ENCODE measurements around the gene DZIP1L.
A peak's percentile ranks its signal among the peaks of the same experiment; 100 is the strongest.

The DZIP1L gene

DNA sequence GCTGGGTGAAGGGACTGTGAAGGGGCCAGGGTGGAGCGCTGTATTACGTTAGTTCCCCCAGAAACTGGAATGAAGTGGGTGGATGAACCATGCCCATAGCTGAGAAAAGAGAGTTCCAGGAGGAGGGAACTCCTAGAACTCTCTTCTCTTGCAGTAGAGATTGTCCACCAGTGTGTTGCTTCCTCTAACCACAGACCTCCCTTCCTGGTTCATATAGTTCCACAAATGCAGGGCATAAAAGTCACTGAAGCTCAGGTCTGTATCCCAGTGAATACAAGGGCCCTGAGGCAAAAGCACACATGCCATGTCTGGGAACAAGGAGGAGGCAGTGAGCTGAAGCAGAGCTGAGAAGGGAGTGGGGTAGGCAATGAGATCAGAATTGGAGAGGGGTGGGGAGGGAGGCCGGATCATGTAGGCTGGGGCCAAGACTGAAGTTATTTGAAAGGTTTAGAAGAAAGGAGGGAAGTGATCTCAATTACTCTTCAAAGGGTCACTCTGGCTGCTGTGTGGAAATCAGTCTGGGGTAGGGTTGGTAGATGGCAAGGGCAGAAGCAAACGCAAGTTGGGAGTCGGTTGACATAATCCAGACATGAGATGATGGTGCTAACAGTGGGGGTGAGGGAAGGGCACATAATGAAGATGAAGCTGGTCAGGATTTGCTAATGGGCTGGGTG lies 10.3 kb upstream of the DZIP1L start:
- TF ChIP-seq, protein P1, sequence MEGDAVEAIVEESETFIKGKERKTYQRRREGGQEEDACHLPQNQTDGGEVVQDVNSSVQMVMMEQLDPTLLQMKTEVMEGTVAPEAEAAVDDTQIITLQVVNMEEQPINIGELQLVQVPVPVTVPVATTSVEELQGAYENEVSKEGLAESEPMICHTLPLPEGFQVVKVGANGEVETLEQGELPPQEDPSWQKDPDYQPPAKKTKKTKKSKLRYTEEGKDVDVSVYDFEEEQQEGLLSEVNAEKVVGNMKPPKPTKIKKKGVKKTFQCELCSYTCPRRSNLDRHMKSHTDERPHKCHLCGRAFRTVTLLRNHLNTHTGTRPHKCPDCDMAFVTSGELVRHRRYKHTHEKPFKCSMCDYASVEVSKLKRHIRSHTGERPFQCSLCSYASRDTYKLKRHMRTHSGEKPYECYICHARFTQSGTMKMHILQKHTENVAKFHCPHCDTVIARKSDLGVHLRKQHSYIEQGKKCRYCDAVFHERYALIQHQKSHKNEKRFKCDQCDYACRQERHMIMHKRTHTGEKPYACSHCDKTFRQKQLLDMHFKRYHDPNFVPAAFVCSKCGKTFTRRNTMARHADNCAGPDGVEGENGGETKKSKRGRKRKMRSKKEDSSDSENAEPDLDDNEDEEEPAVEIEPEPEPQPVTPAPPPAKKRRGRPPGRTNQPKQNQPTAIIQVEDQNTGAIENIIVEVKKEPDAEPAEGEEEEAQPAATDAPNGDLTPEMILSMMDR (conservative IDR thresholded peaks at IDR 0.05; ENCODE audit: low read length) = no peak
- H3K4me3 ChIP-seq (ENCODE audit: low read length) = no peak overlapping the region
- peak; percentile 43 for DNase-seq (ENCODE audit: low read depth)

GRCh38 chr3:138124706-138125355 lies 9.4 kb upstream of the DZIP1L start:
- no peak overlapping the region for H3K4me3 ChIP-seq (ENCODE audit: low read length)
- TF ChIP-seq, protein P1 (conservative IDR thresholded peaks at IDR 0.05; ENCODE audit: low read length) = no peak
- peak; percentile 56 for DNase-seq (ENCODE audit: low read depth)

- TF ChIP-seq, protein P1 (conservative IDR thresholded peaks at IDR 0.05; ENCODE audit: low read length) = no peak
- H3K4me3 ChIP-seq (ENCODE audit: low read length) = no peak overlapping the region
- DNase-seq (ENCODE audit: low read depth) = no peak
Observed at GRCh38 chr3:138124188-138124587, 8.8 kb upstream of the DZIP1L start.

- DNase-seq (ENCODE audit: low read depth) = no peak
- TF ChIP-seq, protein P1 (conservative IDR thresholded peaks at IDR 0.05; ENCODE audit: low read length) = no peak
- no peak overlapping the region for H3K4me3 ChIP-seq (ENCODE audit: low read length)
Observed at GRCh38 chr3:138119423-138119766, 4.0 kb upstream of the DZIP1L start.

DNA sequence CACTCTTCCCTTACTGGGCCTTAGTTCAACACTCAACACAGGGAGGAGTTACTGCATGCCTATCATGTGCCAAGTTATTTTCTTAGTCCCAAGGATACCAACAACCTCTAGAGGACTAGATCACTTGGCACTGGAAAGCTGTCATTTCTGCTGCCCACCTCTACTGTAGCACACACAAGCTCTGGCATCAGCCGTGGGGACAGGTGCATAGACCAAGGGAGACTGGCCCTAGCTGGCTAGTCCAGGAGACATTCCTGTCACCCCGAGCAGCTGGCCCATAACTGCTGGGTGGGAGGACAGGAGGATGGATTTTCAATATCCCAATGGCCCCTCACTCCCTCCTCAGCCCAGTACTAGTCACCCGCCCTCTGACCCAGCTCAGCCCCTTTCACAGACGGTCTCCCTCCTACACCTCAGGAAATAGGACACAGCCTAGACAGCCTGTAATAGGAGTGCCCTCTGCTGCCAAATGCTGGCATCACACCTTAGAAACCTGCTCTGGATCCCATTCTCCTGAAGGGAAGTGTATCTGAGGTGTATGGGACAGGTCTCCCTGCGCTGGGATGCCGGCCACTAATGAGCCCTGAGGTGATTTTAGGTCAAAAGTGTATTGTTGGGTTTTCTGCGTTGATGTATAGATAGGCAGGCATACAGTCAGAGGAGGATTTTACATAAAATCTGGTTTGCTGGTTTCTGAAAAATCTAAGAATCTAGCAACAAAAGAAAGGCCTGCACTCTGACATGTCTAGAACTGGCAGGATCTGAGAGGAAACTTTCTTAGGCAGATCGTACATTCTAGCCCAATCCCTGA lies 3.4 kb upstream of the DZIP1L start:
- TF ChIP-seq, protein P1 (conservative IDR thresholded peaks at IDR 0.05; ENCODE audit: low read length) = peak; percentile 95
- peak; percentile 66 for DNase-seq (ENCODE audit: low read depth)
- no peak overlapping the region for H3K4me3 ChIP-seq (ENCODE audit: low read length)

DNA sequence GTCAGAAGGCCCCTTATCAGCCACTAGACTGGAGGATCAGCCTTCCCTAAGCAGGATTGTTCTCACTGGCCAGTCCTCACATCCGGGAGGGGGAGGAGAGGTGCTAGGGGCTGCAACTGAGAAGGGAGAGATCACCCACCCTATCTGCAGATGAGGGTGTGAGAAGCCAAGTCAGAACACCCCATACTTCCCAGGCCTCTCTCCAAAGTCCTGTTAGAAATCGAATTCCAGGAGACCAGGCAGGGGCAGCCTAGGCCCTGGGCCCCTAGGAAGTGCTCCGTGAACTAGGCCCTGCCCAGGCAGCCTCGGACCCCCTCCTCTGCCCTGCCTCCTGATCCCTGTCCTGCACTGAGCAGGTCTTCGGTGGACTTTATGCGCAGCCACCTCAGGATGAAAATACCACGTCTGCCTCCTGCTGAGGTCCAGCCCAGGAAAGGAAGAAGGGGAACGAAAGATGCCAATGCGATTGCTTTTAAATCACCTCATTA lies 933 bp downstream of the DZIP1L start:
- TF ChIP-seq, protein P1 (conservative IDR thresholded peaks at IDR 0.05; ENCODE audit: low read length) = 0 out of 2 replicates have a peak, but pooled peaks have one; percentile 1
- DNase-seq (ENCODE audit: low read depth) = peak; percentile 29
- peak overlapping the region; percentile 84 for H3K4me3 ChIP-seq (ENCODE audit: low read length)
